DOHH2 (cell line): ENCODE data around the gene FABP1.

Experiments used
- H3F3A ChIP-seq: fragments of 200-600 bp; sonication (generic), shearing (Covaris generic); 2 replicates; pipeline ENCODE4 v1.6.0; 2016; ENCODE audit warnings: antibody characterized with exemption, mild to moderate bottlenecking; ENCODE audit not compliant: control insufficient read depth, insufficient read depth
- H3K27ac ChIP-seq: fragments of 200-600 bp; sonication (generic); 2 replicates; pipeline ENCODE4 v1.5.1; 2014; ENCODE audit warnings: low read depth, mild to moderate bottlenecking, low read length, moderate library complexity
- H3K27me3 ChIP-seq: fragments of 200-600 bp; sonication (generic); 2 replicates; pipeline ENCODE4 v1.6.1; 2014; ENCODE audit warnings: mild to moderate bottlenecking, low read length, mixed read lengths; ENCODE audit not compliant: control insufficient read depth
- H3K36me3 ChIP-seq: fragments of 200-600 bp; sonication (generic); 2 replicates; pipeline ENCODE4 v1.6.1; 2014; ENCODE audit warnings: mild to moderate bottlenecking, low read length, moderate library complexity, mixed read lengths; ENCODE audit not compliant: control insufficient read depth
- H3K4me1 ChIP-seq: fragments of 200-600 bp; sonication (generic); 2 replicates; pipeline ENCODE4 v1.6.1; 2014; ENCODE audit warnings: mild to moderate bottlenecking, low read length, mixed read lengths; ENCODE audit not compliant: control insufficient read depth
- H3K4me2 ChIP-seq: fragments of 200-600 bp; sonication (generic); 2 replicates; pipeline ENCODE4 v1.6.0; 2014; ENCODE audit warnings: mild to moderate bottlenecking, low read length, moderate library complexity
- H3K4me3 ChIP-seq: fragments of 200-600 bp; sonication (generic); 2 replicates; pipeline ENCODE4 v1.5.1; 2014; ENCODE audit warnings: mild to moderate bottlenecking, low read length, mixed read lengths
- H3K79me2 ChIP-seq: fragments of 200-600 bp; sonication (generic); 2 replicates; pipeline ENCODE4 v1.6.1; 2014; ENCODE audit warnings: mild to moderate bottlenecking, low read length, mixed read lengths; ENCODE audit not compliant: control insufficient read depth
- H3K9me2 ChIP-seq: fragments of 200-600 bp; sonication (generic); replicated peaks from 2 replicates; pipeline ENCODE4 v1.6.1; 2014; ENCODE audit warnings: mild to moderate bottlenecking, low read length, mixed read lengths; ENCODE audit not compliant: control insufficient read depth
- H3K9me3 ChIP-seq: fragments of 200-600 bp; sonication (generic); 2 replicates; pipeline ENCODE4 v1.6.1; 2014; ENCODE audit warnings: antibody characterized with exemption, low read length, mixed read lengths; ENCODE audit not compliant: control insufficient read depth, insufficient read depth
- H4K20me1 ChIP-seq: fragments of 200-600 bp; sonication (generic); 2 replicates; pipeline ENCODE4 v1.6.0; 2014; ENCODE audit warnings: low read depth, mild to moderate bottlenecking, antibody characterized with exemption, low read length, moderate library complexity; ENCODE audit not compliant: control insufficient read depth, insufficient read depth
- EZH2phosphoT487 ChIP-seq: fragments of 200-600 bp; sonication (generic); IDR thresholded peaks from 2 replicates; pipeline ENCODE4 v1.6.1; 2017; ENCODE audit warnings: borderline replicate concordance, mild to moderate bottlenecking, antibody characterized with exemption, low read length, moderate library complexity, mixed read lengths
- TF ChIP-seq, protein P1 (sequence below): fragments of 200-600 bp; sonication (generic); IDR thresholded peaks from one replicate; pipeline ENCODE4 v1.5.1; 2014; ENCODE audit warnings: antibody characterized with exemption, mild to moderate bottlenecking, low read depth, low read length; ENCODE audit not compliant: poor library complexity, severe bottlenecking

FABP1 gene

DNA sequence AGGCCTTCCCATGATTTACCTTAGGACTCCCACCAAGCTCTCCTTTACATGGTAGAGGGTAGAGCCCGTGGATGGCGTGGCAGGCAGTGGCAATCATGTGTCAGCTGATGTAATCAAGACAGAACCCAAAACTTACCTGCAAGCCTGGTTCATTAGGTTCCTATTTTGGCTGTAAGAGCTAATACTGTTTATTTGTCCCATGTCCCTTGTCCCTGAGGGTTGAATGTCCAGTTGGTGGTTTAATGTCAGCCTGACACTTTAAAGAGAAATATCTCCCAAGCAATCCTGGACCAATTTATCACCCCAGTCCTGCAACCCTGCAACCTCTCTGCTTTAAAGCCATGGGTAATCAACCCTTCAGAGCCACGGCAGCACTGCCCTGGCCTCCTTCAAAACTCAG lies 6.0 kb upstream of the FABP1 start:
- no peaks in the 10 kb centered on the region for H3K9me3 ChIP-seq
- no peak overlapping the region for H3K4me2 ChIP-seq
- H4K20me1 ChIP-seq = no peaks in the 10 kb centered on the region
- no peak for TF ChIP-seq EZH2phosphoT487
- TF ChIP-seq, protein P1, sequence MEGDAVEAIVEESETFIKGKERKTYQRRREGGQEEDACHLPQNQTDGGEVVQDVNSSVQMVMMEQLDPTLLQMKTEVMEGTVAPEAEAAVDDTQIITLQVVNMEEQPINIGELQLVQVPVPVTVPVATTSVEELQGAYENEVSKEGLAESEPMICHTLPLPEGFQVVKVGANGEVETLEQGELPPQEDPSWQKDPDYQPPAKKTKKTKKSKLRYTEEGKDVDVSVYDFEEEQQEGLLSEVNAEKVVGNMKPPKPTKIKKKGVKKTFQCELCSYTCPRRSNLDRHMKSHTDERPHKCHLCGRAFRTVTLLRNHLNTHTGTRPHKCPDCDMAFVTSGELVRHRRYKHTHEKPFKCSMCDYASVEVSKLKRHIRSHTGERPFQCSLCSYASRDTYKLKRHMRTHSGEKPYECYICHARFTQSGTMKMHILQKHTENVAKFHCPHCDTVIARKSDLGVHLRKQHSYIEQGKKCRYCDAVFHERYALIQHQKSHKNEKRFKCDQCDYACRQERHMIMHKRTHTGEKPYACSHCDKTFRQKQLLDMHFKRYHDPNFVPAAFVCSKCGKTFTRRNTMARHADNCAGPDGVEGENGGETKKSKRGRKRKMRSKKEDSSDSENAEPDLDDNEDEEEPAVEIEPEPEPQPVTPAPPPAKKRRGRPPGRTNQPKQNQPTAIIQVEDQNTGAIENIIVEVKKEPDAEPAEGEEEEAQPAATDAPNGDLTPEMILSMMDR = no peak
- no peak overlapping the region for H3K4me3 ChIP-seq
- H3K27ac ChIP-seq = no peak overlapping the region
- no peaks in the 10 kb centered on the region for H3F3A ChIP-seq
- H3K9me2 ChIP-seq = no peaks in the 10 kb centered on the region
- H3K4me1 ChIP-seq = no peaks in the 10 kb centered on the region
- no peaks in the 10 kb centered on the region for H3K79me2 ChIP-seq
- H3K27me3 ChIP-seq = no peaks in the 10 kb centered on the region
- no peaks in the 10 kb centered on the region for H3K36me3 ChIP-seq

- no peaks in the 10 kb centered on the region for H3K9me2 ChIP-seq
- no peaks in the 10 kb centered on the region for H3K4me1 ChIP-seq
- H3K79me2 ChIP-seq = no peaks in the 10 kb centered on the region
- no peaks in the 10 kb centered on the region for H4K20me1 ChIP-seq
- no peak overlapping the region for H3K27ac ChIP-seq
- H3K36me3 ChIP-seq = no peaks in the 10 kb centered on the region
- H3K4me2 ChIP-seq = no peak overlapping the region
- TF ChIP-seq, protein P1 = no peak
- no peak for TF ChIP-seq EZH2phosphoT487
- no peaks in the 10 kb centered on the region for H3F3A ChIP-seq
- no peak overlapping the region for H3K4me3 ChIP-seq
- H3K9me3 ChIP-seq = no peaks in the 10 kb centered on the region
- no peaks in the 10 kb centered on the region; the same call in 1 of the 2 replicates for H3K27me3 ChIP-seq
Measured at GRCh38 chr2:88131999-88132368, 4.1 kb upstream of the FABP1 start.

- H3F3A ChIP-seq = no peaks in the 10 kb centered on the region
- no peaks in the 10 kb centered on the region; the same call in 1 of the 2 replicates for H3K27me3 ChIP-seq
- no peaks in the 10 kb centered on the region for H3K79me2 ChIP-seq
- no peaks in the 10 kb centered on the region for H4K20me1 ChIP-seq
- TF ChIP-seq EZH2phosphoT487 = no peak
- TF ChIP-seq, protein P1 = no peak
- no peaks in the 10 kb centered on the region for H3K9me3 ChIP-seq
- no peaks in the 10 kb centered on the region for H3K36me3 ChIP-seq
- no peak overlapping the region for H3K27ac ChIP-seq
- no peaks in the 10 kb centered on the region for H3K9me2 ChIP-seq
- no peak overlapping the region for H3K4me3 ChIP-seq
- H3K4me1 ChIP-seq = no peaks in the 10 kb centered on the region
- H3K4me2 ChIP-seq = no peak overlapping the region
Measured at GRCh38 chr2:88131201-88131998, 3.5 kb upstream of the FABP1 start.
